GM12873 (cell line): ENCODE measurements around the gene NKAIN1.

Experiments used
- CTCF ChIP-seq: IDR thresholded peaks from 2 replicates; pipeline ENCODE4 v1.5.1; 2012; ENCODE audit warnings: low read depth, mild to moderate bottlenecking, moderate library complexity, low read length, control low read depth; ENCODE audit not compliant: insufficient read depth; ENCODE audit errors: missing control alignments

Gene NKAIN1

DNA sequence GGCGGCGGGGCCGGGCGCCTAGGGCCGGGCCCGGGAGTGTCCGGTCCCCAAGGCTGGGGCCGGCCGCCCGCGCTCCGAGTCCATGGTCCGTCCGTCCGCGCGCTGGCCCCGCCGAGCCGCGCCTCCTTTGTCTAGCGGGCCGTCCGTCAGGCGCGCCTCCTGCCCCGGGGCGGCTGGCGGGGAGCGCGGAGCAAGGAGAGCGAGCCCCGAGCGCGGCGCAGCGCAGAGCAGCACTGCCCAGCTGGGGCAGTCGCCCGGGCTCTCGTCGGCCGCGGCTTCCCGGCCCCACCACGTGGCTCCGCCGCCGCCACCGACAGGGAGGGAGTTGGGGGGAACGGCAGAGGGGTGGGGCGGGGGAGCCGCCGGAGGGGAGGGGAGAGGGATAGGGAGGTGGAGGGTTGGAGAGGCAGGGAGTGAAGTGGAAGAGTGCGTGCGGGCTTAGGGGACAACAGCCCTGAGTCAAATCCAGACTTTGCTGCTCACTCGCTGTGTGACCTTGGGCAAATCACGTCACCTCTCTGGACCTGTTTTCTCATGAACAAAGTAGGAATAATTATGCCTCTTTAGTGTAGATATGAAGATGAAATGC, at the start of gene NKAIN1:
TSS of gene NKAIN1 (minus strand) at position 235 of the 589 bp plus-strand sequence. CDS start 340 bp downstream, outside the sequence.
- TF ChIP-seq CTCF: no peak

- TF ChIP-seq CTCF: no peak
These were observed 49.3 kb upstream of the NKAIN1 start for GRCh38 chr1:31289021-31289420.

GRCh38 chr1:31273619-31274018, 33.9 kb upstream of the NKAIN1 start:
- TF ChIP-seq CTCF: no peak

DNA sequence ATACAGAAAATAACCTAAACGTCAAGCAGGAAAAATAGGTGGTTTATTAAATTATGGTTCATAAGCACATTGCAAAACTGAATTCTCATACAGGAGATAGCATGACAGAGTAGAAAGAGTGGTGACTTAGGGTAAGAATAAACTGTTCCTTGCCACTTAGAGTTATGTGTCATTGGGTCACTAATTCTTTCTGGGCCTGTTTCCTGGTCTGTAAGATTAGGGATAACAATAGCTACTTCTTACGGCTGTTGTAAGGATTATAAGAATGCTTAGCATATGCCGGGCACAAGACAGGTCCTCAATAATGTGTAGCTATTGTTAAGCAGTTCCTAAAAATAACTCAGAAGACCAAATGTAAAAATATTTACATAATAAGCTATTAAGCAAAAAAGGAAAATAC, 32.7 kb upstream of the NKAIN1 start:
- no peak for TF ChIP-seq CTCF

GRCh38 chr1:31266547-31266946, 26.9 kb upstream of the NKAIN1 start:
- TF ChIP-seq CTCF: no peak

- no peak for TF ChIP-seq CTCF
These were observed 25.2 kb upstream of the NKAIN1 start for GRCh38 chr1:31264790-31265386.

DNA sequence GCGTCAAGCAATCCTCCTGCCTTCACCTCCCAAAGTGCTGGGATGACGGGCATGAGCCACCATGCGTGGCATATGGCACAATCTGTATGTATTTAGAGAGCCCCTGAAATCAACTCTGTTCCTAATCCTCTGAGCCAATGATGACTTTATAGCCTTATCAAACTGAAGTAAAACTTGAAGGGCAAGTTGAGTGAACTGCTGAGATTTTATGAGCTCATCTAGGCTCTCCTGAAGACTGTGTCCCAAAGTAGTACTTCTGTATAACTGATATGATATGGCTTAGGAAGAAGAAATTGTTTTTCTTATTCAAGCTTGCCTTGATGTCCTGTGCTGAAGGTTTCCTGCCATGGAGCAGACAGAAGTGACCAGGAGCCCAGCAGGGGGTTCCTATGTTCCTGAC, 23.7 kb upstream of the NKAIN1 start:
- TF ChIP-seq CTCF: no peak
